ENCODE results near the gene CDRT15L2. TPM values are rescaled to one million over a fixed set of nuclear protein-coding genes. Genes with fewer than 3 reads are reported as not detected.
"Not testable (repeated sequence)": the region's sequence is repeated elsewhere in the genome, so short reads cannot be mapped to it uniquely, and the experiment has no call there.

CDRT15L2 gene
- total RNA-seq, 2 donors from 2014 or later: not detected

- no peaks in the 10 kb centered on the region for H3K9me3 ChIP-seq
- DNase-seq (ENCODE audit: low spot score): no peak
- H3K4me3 ChIP-seq: no peak overlapping the region
- H3K27ac ChIP-seq: no peak overlapping the region
- H3K36me3 ChIP-seq: no peaks in the 10 kb centered on the region
- H3K4me1 ChIP-seq: no peaks in the 10 kb centered on the region
- no peaks in the 10 kb centered on the region for H3K27me3 ChIP-seq
- TF ChIP-seq, protein P1, sequence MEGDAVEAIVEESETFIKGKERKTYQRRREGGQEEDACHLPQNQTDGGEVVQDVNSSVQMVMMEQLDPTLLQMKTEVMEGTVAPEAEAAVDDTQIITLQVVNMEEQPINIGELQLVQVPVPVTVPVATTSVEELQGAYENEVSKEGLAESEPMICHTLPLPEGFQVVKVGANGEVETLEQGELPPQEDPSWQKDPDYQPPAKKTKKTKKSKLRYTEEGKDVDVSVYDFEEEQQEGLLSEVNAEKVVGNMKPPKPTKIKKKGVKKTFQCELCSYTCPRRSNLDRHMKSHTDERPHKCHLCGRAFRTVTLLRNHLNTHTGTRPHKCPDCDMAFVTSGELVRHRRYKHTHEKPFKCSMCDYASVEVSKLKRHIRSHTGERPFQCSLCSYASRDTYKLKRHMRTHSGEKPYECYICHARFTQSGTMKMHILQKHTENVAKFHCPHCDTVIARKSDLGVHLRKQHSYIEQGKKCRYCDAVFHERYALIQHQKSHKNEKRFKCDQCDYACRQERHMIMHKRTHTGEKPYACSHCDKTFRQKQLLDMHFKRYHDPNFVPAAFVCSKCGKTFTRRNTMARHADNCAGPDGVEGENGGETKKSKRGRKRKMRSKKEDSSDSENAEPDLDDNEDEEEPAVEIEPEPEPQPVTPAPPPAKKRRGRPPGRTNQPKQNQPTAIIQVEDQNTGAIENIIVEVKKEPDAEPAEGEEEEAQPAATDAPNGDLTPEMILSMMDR (IDR thresholded peaks at IDR 0.05): no peak
Measured at GRCh38 chr17:20562587-20562986, 16.9 kb upstream of the CDRT15L2 start.

DNA sequence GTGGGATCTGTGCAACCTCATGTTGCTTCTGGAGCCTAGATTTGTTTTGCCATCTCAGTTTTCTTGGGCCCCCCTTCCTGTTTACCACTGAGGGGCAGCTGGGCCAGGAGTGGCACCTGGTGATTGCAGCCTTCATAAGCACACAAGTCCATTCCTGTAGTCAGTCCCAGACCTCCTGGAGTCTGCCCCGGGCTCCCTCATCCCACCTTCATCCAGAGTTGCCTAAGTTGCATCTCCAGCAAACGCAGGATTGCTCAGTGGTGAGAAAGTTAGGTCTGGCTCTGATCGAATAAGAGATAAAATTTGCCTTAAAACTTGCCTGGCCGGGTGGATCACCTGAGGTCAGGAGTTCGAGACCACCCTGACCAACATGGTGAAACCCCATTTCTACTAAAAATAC is 14.3 kb upstream of the CDRT15L2 start:
- not testable (repeated sequence) for H3K4me1 ChIP-seq; H3K36me3 ChIP-seq; H3K27ac ChIP-seq; H3K4me3 ChIP-seq; H3K27me3 ChIP-seq; DNase-seq (ENCODE audit: low spot score); H3K9me3 ChIP-seq

DNA sequence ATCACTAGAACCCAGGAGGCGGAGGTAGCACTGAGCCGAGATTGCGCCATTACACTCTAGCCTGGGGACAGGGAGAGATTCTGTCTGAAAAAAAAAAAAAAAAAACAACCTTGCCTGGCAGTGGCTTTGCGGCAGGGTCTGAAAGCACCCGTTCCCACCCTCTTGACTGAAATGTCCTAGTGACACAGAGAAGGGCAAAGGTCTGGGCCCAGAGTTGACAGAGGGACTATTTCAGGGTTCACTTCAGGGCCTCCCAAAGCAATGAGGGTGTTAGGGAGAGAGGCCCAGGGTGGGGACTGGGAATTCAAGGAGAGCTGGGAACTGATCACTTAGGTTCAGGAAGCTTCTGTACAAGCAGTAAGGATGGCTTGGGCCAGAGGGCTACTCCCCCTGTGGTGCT is 13.8 kb upstream of the CDRT15L2 start:
- no peak overlapping the region for H3K4me3 ChIP-seq
- TF ChIP-seq, protein P1 (IDR thresholded peaks at IDR 0.05): no peak
- no peak for DNase-seq (ENCODE audit: low spot score)
- no peaks in the 10 kb centered on the region for H3K9me3 ChIP-seq
- H3K27me3 ChIP-seq: no peaks in the 10 kb centered on the region
- no peaks in the 10 kb centered on the region for H3K4me1 ChIP-seq
- no peak overlapping the region for H3K27ac ChIP-seq
- H3K36me3 ChIP-seq: no peaks in the 10 kb centered on the region

DNA sequence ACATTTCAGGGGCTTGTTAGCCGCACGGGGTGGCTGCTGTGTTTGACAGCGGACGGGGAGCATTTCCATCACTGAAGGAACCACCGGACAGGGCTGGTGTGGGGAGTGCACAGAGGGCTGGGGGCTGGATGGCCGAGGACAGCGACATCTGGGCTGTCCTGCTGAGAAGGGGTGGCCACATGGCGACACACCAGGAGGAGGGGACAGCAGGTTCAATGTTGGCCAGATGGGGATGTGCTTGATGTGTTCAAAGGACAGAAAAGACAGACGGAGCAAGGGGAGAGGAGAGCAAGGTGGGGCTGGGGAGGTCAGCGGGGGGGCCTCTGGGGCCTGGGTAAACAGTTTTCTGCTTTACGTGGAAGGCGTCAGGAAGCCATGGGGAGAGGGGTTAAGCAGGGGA is 12.8 kb upstream of the CDRT15L2 start:
- not testable (repeated sequence) for H3K27me3 ChIP-seq; H3K4me1 ChIP-seq; H3K27ac ChIP-seq; H3K9me3 ChIP-seq; H3K36me3 ChIP-seq; DNase-seq (ENCODE audit: low spot score); H3K4me3 ChIP-seq

- H3K9me3 ChIP-seq, H3K27ac ChIP-seq: not testable (repeated sequence)
Measured at GRCh38 chr17:20567421-20567820, 12.1 kb upstream of the CDRT15L2 start.

GRCh38 chr17:20568604-20569003 is 10.9 kb upstream of the CDRT15L2 start:
- H3K36me3 ChIP-seq; H3K4me3 ChIP-seq; H3K4me1 ChIP-seq; DNase-seq (ENCODE audit: low spot score); H3K27me3 ChIP-seq; H3K9me3 ChIP-seq; H3K27ac ChIP-seq: not testable (repeated sequence)

More at GRCh38 chr17:20567421-20567820, 12.1 kb upstream of the CDRT15L2 start:
- H3K4me3 ChIP-seq; H3K27me3 ChIP-seq; H3K36me3 ChIP-seq; H3K4me1 ChIP-seq; DNase-seq (ENCODE audit: low spot score): not testable (repeated sequence)

- not testable (repeated sequence) for H3K36me3 ChIP-seq, H3K4me3 ChIP-seq, H3K27ac ChIP-seq, H3K4me1 ChIP-seq, H3K9me3 ChIP-seq, H3K27me3 ChIP-seq
- DNase-seq (ENCODE audit: low spot score): peak; percentile 42
Measured at GRCh38 chr17:20571653-20572052, 7.9 kb upstream of the CDRT15L2 start.

DNA sequence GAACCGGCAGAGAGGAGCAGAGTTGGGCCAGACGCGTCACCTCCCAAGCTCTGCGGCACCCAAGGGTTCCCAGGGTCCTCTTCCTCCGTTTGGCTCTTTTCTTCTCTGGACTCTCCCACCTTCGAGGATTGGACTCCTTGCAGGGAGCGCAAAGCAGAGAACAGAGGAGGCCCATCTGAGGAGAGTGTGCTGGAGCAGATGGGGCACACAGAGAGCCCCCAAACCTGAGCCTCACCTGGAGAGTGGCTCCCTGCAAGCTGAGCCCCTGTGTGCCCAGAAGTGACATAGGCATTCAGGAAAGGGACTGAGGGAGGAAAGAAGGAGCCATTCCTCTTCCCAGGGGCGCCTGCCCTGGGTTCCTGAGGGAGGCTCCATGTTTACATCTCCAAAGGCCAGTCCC is 6.3 kb upstream of the CDRT15L2 start:
- not testable (repeated sequence) for H3K4me3 ChIP-seq, H3K27me3 ChIP-seq, H3K4me1 ChIP-seq, H3K36me3 ChIP-seq, H3K27ac ChIP-seq, H3K9me3 ChIP-seq
- peak; percentile 5 for DNase-seq (ENCODE audit: low spot score)

- DNase-seq (ENCODE audit: low spot score); H3K4me1 ChIP-seq: not testable (repeated sequence)
Measured at GRCh38 chr17:20575071-20575470, 4.5 kb upstream of the CDRT15L2 start.

GRCh38 chr17:20583891-20584577 is 4.5 kb downstream of the CDRT15L2 start:
- H3K4me1 ChIP-seq; H3K27ac ChIP-seq; H3K36me3 ChIP-seq; H3K9me3 ChIP-seq; H3K4me3 ChIP-seq; DNase-seq (ENCODE audit: low spot score); H3K27me3 ChIP-seq: not testable (repeated sequence)

More at GRCh38 chr17:20575071-20575470, 4.5 kb upstream of the CDRT15L2 start:
- H3K9me3 ChIP-seq, H3K36me3 ChIP-seq, H3K4me3 ChIP-seq, H3K27ac ChIP-seq, H3K27me3 ChIP-seq: not testable (repeated sequence)

GRCh38 chr17:20588744-20589453 is 9.4 kb downstream of the CDRT15L2 start:
- not testable (repeated sequence) for H3K36me3 ChIP-seq; H3K4me1 ChIP-seq; H3K9me3 ChIP-seq; DNase-seq (ENCODE audit: low spot score); H3K27ac ChIP-seq; H3K27me3 ChIP-seq
- peak overlapping the region; percentile 11 to 41 for H3K4me3 ChIP-seq

GRCh38 chr17:20589454-20589810 is 9.9 kb downstream of the CDRT15L2 start:
- H3K27me3 ChIP-seq; H3K9me3 ChIP-seq; H3K27ac ChIP-seq; H3K4me1 ChIP-seq; H3K36me3 ChIP-seq; DNase-seq (ENCODE audit: low spot score): not testable (repeated sequence)
- H3K4me3 ChIP-seq: peak overlapping the region in 1 of 2 donors; percentile 41

DNA sequence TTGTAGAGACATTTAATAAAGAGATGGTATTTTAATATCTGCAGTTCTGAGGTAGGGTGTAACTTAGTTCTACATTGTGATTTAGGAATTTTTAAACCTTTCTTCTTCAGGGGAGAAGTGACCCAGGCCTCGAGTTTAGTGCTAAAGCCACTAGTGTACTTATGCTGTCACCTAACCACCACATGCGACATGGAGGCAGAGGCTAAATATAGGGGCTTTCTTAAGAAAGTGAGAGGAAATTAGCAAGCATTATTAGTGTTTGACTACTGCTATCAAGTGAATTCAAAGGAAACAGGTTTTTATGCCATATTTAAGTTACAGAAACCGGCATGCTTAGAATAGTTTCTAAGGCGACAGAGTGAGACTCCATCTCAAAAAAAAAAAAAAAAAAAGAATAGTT is 11.5 kb downstream of the CDRT15L2 start:
- H3K4me1 ChIP-seq; H3K27me3 ChIP-seq; H3K9me3 ChIP-seq; H3K4me3 ChIP-seq; H3K27ac ChIP-seq; DNase-seq (ENCODE audit: low spot score); H3K36me3 ChIP-seq: not testable (repeated sequence)

Measured in right atrium auricular region (tissue), 2 donors.